Medulla oblongata (tissue), 1 donor: ENCODE results near the gene MDFIC.

Source experiments
- DNase-seq: peaks from one replicate; pipeline ENCODE4 v3.0.0-alpha.2; 2015; ENCODE audit errors: extremely low spot score

Gene MDFIC

DNA sequence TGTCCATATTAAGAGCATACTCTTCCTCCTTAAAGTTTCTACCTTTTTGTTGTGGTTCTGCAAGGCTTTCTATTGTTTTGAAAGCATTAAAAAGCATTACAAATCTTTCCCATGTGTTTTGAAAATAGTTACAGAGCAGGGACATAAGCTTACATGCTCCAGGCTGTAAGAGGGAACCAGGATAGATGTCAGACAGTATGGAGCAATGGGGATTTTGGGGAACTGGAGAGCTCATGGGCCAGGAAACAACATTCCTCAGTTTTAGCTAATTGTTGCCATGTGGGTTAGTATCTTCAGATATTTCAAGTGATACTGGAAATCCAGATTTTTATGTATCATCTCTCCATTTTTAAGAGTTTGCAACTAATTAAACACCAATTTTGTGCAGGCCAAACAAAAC lies 3.5 kb downstream of the MDFIC start:
- no peak for DNase-seq

DNA sequence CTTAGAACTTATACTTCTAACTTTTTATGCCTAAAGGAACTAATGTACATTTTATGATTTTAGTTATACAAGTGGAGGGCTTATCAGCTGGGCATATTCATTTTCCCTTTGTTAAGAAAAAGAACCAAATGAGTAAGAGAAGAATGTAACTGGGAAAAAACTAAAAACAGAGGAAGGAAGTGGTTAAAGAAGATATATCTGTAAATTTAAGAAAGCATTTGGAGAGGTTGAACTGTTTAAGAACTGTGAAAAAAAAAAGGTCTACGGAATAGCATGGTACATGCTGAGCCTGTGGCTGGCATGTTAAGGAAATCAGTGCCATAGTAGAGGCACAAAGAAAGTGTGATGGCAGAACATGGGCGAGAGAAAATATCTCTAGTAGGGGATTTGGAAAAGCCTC lies 6.2 kb downstream of the MDFIC start:
- DNase-seq = no peak

DNA sequence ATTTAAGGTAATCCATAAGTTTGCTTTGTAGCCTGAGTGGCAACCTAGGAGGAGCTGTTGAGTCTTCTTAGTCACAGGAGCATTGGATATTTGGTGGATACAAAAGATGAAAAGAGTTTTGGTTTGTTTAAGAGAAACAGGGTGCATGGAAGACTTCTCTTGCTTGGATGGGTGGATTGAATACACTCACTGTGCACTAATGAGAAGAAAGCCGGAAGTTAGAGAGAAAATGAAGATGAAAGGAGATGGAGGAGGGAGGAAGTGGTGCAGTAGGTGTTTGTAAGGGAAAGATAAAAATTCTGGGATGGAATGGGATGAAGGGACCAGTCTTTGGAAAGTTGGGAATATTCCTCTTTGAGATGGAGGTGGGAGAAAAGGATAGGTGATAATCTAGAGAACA lies 7.7 kb downstream of the MDFIC start:
- no peak for DNase-seq

DNA sequence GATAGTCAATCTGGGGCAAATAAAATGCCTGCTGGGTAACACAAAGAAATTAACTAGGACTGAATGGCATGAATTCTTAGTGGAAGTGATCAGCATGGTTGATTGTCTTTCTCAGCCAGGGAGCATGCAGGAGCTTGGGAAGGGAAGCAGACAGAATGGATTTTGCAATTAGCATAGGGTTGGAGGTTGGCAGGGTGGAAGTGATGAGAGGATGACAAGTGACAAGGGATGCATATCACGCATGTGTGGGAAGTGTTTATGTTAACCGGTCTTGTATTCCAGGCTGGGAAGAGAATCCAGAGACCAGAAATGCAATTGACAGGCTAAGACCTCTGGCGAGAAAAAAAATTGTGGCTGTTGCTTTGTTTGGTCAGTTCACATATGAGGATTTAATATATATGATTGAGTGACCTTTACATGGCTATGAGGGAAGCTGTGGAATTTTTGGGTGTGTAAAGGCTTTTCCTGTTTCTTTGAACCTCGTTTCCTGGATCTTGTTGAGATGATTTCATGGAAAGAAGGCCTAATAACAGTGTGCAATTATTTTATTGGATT lies 8.3 kb downstream of the MDFIC start:
- no peak for DNase-seq

DNA sequence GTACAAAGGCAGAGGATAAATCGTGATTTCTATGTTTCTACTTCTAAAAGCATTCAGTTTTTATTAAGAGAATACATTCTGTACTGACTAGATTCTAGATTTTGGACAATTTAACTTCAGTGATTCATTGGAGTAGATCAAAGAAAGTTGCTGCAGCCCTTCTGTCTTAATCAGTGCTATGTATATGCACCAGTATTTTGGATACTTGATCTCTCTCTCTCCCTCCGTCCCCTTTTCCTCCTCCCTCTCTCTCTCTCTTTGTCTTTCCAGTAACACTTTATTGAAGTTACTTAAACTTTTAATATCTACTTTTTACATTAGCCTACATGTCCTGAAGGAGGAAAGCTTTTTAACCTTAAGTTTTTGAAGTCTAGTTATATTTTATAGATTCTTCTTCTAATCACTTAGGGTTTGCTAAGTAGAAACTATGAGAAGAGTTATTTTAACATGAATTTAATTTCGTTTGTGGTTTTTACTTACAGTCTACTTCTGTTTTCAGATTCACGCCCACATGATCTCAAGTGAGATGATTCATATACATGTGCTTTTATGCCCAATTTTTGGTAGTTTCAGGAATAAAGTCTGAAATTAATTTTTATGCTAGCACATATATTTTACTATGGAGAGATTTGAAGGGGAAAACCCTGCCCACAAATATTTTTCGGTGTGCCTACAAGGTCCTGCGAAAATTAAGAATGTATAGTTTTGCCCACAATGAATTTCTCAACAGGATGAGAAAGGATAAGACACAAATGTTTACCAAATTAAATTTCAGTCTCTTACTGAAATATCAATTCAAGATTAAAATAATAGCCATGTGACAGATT lies 9.1 kb downstream of the MDFIC start:
- no peak for DNase-seq

DNA sequence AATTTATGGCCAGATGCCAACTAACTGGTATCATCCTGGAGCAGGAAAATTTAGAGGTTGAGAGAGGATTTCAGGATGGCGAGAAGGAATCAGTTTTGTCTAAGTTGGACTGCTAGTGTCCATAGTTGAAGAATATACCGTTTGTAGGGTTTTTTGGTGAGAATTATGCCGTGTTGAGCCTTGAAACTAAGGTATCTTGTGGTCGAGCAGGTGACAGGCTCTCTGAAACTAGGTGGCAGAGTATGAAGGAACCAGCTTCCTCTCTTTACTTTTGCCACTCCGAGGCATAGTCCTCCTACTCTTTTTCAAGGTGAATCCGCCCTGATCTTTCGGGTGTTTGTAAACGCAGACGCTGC lies 9.7 kb downstream of the MDFIC start:
- no peak for DNase-seq

DNA sequence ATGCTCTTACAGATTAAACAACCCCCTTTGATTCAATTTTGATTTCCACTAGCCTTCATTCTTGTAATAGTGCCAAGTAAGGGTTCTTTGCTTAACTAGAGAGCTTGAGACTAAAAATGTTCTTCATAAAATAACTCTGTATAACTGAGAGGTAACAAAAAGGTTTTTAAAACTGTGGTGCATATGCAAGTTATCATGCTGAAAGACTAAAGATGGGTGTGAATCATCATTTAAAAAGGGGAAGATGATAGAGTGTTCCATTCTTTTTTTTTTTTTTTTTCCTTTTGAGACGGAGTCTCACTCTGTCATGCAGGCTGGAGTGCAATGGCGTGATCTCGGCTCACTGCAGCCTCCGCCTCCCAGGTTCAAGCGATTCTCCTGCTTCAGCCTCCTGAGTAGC lies 11.1 kb downstream of the MDFIC start:
- DNase-seq = no peak

DNA sequence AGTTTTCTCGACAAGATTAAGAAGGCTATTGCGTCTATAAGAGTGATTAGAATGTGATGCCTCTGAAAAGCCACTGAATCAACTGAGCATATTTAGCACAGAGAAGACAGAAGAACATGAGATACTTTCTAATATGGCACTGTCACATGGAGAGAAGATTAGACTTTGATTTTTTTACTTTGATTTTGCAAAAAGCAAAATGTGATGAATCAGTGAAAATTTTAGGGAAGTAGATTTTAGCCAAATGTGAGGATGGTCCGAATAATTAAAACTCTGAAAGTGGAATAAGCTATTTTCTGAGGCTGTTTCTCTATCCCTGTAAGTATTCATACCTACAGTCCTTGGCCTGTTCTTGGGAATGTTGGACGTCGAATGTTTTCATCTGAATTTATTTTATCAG lies 11.8 kb downstream of the MDFIC start:
- DNase-seq = no peak

DNA sequence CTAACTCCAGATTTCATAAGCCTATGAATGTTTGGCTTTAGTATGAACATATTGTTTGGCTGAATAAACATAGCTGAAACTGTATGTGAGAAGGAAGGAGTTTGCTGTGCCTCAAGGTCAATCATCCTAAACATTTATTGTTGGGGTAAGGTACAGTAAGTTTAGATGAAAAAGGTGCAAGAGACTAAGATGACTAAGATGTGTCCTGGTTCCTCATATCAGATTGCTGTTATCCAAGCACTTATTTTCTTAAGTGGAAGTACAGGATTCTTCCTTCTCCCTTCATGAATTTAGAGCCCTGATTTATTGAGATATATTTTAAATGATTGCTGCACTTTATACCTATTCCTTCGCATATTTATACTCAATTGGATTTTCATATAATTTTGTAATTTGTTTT lies 12.2 kb downstream of the MDFIC start:
- DNase-seq = no peak

DNA sequence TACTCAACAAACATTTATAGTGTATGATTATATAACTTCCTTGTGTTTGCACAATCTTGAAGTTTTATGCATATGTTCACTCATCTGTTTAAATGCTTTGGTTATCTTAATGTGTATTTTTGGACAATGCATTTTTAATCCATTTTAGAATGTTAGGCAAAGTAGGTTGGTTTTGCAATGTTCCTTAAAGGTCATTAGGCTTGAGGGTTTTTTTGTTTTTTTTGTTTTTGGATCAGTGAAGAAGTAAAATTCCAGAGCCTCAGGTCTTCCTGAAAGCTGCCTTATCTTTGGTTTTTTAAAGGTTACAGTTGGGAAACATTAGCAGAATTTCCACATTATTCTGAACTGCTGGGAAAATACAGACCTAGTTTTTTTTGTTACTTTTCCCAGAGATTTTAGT lies 12.8 kb downstream of the MDFIC start:
- DNase-seq = no peak

DNA sequence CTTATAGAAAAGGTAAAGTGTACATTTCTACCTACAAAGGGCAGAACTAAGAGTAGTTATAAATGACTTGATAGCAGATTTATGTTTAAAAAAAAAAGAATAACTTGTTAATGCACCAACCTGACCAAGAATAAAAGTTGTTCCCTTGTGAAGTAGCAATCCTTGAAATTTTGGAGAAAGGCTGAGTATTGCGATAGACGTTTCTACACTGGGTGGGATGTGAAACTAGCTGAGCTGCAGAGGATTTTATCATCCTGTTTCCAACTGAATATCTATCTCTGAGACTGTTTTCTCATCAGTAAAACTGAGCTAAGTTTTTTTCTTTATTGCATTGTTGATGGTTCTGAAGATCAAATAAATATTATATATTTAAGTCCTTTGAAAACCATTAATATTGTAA lies 14.6 kb downstream of the MDFIC start:
- DNase-seq = no peak

DNA sequence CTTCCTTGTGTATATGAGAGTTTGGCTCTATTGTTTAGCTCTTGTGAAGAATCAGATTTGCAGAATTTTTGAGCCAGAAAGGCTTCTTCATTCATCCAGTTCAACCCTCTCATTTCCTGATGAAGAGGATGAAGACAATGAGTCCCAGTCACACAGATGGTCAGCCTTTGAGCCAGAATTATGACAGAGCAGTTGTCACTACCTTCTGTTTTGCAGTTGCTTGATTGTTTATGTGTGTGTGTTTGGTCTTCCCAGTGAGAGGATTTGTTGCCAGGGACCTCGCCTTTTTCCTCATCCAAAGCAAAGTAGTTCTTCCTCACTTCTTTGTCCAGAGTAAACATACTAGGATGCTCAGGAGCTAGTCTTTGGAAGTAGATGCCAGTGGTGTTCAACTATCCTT lies 15.6 kb downstream of the MDFIC start:
- DNase-seq = no peak

DNA sequence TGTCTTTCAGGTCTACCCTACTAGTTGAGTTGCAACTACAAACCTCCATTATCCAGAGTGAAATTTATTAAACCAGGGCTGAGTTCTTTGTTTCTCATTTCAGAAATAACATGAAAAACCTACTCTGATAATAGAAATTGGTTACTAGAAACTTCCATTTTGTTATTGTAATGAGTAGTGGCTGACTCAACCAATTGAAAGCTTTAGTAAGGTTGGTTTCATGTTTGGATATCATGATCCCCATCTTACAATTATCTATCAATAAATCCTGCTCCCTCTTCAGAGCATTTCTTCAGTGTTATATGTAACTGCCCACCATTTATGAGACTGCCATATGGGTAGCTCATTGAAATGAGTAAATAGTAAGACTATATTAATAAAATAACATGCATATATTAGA lies 16.9 kb downstream of the MDFIC start:
- no peak for DNase-seq

DNA sequence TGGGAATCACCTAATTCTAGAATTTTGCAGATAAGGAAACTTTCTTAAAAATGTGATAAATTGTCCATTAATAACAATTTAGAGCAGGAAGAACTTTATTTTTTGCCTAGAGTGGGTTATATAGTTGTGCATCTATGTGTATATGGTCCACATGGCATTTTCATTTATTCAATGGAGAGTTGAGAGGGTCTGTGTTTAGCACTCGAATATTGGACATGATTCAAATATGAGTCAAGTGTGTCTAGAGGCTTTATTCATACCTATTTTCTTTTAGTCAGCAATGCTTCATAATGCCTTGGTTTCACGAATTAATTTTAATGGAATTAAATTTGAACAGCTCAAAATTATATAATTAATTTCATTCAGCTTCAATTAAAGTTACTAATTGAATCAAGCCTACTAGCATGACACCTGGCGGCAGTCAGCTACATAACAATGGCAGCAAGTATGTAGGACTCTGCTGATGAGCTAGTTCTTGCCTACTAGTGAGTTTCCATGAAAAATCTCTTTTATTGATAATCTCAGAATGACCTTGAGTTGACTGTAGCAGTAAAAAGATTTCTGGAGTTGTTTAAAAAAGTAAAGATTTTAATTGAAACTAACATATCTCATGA lies 17.7 kb downstream of the MDFIC start:
- DNase-seq = no peak

DNA sequence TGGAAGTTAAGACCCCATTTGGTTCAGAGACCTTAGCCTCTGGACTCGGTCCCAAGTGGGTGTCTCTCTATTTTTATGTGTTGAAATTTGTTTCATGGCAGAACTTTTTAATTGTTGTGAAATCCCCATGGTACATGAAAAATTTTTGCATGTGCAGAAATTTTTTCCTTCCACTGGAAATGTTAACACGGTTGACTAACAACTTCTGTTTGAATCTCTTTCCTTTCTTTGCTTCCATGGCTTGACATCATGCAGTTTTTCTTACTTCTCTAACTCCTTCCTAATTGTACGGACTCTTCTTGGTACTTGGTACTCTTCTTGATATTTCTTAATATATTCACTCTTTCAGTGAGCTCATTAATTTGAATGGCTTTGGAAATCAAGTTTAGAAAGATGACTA lies 18.3 kb downstream of the MDFIC start:
- no peak for DNase-seq

DNA sequence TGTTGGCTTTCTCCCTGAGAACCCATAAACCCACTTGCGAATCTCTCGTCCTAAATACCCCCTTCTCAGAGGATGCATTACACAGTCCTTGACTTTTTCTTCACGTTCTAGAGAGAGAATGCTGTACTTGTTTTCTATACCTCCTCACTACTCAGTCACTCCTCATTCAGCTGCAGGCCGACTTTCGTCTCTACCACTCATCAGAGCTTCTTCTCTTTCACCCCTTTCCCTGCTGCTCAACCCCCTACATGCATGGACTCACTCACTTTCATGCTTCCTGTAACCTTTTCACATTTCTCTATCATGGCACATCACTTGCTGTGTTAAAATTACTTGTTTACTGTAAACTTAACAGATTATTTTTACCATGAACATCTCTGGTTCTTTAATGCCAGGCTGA lies 19.8 kb downstream of the MDFIC start:
- DNase-seq = no peak

DNA sequence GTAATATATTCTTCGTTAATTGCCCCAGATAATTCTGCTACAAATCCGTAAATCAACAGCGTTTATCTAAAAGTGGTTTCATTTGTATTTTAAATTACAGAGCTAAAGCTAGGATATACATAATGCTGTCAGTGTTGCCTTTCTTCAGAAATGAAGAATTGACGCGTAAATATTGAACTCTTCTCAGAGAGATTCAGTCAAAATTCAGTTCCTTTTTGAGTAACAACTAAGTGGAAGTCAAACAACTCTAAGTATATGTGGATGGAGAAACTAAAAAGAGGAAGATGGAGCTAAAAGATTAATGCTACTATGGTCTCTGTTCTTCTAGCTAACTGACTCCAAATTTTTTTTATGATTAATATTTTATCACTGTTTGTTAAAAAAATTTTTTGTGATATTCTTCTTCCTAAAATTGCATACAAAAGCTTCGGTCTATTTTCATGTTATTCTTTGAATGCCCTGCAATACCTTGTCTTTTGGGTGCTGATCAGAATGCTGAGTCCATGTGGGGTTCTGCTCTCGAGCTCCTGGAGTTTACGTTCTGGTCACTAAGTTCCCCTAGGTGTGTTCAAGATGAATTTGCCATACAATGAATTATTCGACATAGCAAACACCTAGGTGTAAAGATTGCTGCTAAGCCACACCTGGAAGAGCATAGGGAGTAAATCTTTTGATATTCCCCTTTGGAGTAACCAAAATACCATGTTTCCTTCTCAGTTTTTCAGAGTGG lies 20.7 kb downstream of the MDFIC start:
- no peak for DNase-seq

DNA sequence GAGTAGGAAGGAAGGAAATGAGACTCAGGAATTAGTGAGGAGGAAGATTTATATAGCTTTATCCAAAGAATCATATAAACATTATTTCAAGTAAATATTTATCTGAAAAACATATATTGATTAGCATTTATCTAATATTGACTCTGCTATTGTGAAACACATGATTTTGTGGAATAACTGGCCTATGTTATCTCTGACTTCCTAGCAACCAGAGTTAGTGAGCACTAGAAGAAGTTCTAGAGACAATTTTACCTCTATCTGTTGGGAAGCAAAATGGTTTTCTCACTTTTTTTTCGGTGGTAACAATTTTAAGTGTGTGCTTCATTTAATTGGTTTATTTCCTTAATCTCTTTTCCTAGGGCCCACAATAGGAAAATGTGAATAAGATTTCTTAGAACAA lies 21.6 kb downstream of the MDFIC start:
- no peak for DNase-seq

DNA sequence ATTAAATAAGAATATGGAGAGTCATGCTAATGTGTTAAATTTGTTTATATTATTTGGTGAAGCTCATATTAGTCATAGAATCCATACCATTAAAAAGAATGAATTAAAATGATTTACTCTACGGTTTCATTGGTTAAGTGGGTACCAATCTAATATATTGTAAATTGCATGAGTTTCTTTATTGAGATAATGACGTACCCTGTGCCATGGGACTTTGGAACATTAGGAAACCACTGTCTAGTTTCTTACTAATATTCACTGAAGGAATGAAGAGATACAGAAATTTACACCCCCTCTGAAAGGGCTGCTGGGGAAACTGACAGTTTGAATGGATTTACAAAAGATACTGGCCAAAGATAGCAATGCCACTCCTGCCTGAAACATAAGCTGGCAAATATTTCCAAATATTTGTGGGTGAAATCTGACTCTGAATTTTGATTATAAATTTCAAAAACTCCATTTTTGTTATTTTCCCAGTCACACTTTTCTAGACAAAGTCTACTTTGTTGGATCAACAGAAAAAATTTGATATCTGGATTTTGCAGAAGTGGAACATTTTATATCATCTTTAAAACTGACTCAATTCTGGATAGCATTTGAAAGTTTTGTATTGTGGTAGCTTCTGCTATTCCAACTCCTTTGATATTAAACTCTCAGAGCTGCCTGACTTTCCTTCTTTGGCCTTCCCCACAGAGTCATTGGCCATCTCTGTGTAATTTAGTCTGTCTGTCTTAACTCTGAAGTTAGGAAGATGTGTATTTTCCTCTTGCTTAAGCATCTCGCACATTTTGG lies 22.3 kb downstream of the MDFIC start:
- no peak for DNase-seq

DNA sequence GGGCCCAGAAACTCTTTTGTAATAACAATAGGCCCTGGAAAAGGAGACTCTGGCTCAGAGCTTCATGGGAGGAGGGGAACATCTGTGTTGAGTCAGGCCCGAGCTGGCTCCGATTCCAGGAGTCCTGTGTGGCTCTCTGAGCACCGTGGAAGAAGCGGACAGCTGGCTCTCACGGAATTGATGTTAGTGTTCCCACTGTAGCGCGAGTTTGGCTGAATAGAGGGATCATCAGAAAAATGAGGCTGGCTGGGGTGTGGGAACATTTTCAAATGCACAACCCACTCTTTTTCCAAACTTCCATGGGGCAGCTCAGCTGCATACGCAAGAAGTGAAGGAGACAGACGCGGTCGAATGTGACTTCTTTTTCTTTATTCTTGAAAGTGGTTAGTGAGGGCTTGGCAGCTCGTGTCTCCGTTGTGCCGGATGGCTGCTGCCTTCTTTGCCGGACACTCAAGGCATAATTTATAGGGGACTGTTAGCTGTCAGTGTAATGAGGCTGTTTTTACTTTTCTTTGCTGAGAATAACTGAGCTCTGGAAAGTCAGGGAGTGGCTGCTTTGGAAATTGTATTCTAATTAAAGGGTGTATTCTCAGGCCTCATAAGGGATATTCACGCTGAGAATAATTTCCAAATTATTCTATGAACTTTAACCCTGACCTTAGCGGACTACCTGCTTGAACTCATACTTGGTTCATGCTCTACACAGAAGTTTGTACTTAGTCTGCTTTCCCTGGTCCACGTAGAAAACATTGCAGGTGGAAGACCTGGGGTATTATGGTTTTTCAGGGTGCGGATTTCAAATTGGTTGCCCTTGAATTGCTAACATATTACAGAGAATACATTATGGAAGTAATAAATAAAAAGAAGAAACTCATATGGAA lies 23.1 kb downstream of the MDFIC start:
- DNase-seq = peak; percentile 57

DNA sequence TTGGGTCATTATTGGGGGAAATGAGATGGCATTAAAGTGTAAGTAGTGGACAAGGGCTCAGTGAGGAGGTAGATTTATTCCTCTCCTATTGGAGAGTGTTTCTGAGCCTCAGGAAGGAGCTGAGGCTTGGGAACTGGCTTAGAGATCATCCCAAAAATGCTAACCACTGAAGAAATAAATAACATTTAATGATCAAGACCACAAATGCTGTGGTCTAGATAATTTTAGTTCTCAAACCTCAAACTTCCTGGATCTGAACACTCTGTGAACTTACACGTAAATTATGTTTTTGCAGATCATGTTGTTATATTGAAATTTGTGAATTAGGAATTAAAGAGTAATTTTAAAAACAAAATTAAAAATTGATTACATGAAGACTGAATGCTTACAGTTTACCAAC lies 27.3 kb downstream of the MDFIC start:
- DNase-seq = no peak
